CD4-positive, alpha-beta memory T cell (primary cell): Measurements from ENCODE around the gene MUC5AC. TPM values are rescaled to one million over a fixed set of nuclear protein-coding genes. Genes with fewer than 3 reads are reported as not detected.

Experiments
- CTCF ChIA-PET: fragments of 350-600 bp; sonication (Branson Sonifier 250); formaldehyde crosslinking; loops from one replicate; lab custom pipeline; 2021; ENCODE audit warnings: inconsistent platforms; ENCODE audit not compliant: partially characterized antibody; lab: Charles Lee
- POLR2A ChIA-PET: fragments of 350-600 bp; sonication (Branson Sonifier 250); formaldehyde crosslinking; loops from one replicate; lab custom pipeline; 2021; ENCODE audit not compliant: partially characterized antibody; lab: Charles Lee
- DNase-seq, 5 donors: peaks; one replicate each; pipeline versions ENCODE4 v3.0.0 to v3.0.0-alpha.2; 2020 to 2022; ENCODE audit warnings: mixed read lengths in 1 of 5
- H3K27ac ChIP-seq: one replicate; pipeline ENCODE4 v1.7.0; 2013; ENCODE audit warnings: low read depth, low read length
- H3K27me3 ChIP-seq: 2 replicates; pipeline ENCODE4 v1.7.0; 2013; ENCODE audit warnings: mild to moderate bottlenecking, low read length, moderate library complexity; ENCODE audit not compliant: insufficient read depth
- H3K36me3 ChIP-seq: 2 replicates; pipeline ENCODE4 v1.7.0; 2013; ENCODE audit warnings: mild to moderate bottlenecking, low read length, moderate library complexity; ENCODE audit not compliant: insufficient read depth
- H3K4me1 ChIP-seq: 2 replicates; pipeline ENCODE4 v1.7.0; 2013; ENCODE audit warnings: mild to moderate bottlenecking, low read length, moderate library complexity; ENCODE audit not compliant: insufficient read depth
- H3K4me3 ChIP-seq, 2 donors: one replicate each; pipeline ENCODE4 v1.7.0; 2013; ENCODE audit warnings: low read length in 2 of 2, mild to moderate bottlenecking in 1 of 2
- H3K9me3 ChIP-seq, 2 donors: one replicate each; pipeline ENCODE4 v1.7.0; 2013; ENCODE audit warnings: low read length in 2 of 2, control low read depth in 1 of 2; ENCODE audit not compliant: control insufficient read depth in 1 of 2
- H3K27ac Mint-ChIP-seq, 7 donors: one replicate each; pipeline ENCODE4 v1.8.0; 2020 to 2021; ENCODE audit warnings: mixed read lengths in 7 of 7, mild to moderate bottlenecking in 6 of 7, inconsistent platforms in 3 of 7, moderate library complexity in 3 of 7
- H3K27me3 Mint-ChIP-seq, 2 donors: one replicate each; pipeline ENCODE4 v1.8.0; 2020 to 2021; ENCODE audit warnings: mixed read lengths in 2 of 2
- H3K36me3 Mint-ChIP-seq, 2 donors: one replicate each; pipeline ENCODE4 v1.8.0; 2020 to 2021; ENCODE audit warnings: mixed read lengths in 2 of 2, inconsistent platforms in 1 of 2, mild to moderate bottlenecking in 1 of 2
- H3K4me1 Mint-ChIP-seq, 4 donors: one replicate each; pipeline ENCODE4 v1.8.0; 2020 to 2021; ENCODE audit warnings: mixed read lengths in 4 of 4, mild to moderate bottlenecking in 1 of 4
- H3K4me3 Mint-ChIP-seq, 8 donors: one replicate each; pipeline ENCODE4 v1.8.0; 2020 to 2021; ENCODE audit warnings: mixed read lengths in 8 of 8, mild to moderate bottlenecking in 7 of 8, moderate library complexity in 6 of 8, inconsistent platforms in 3 of 8
- H3K9me3 Mint-ChIP-seq, 8 donors: one replicate each; pipeline ENCODE4 v1.8.0; 2020 to 2021; ENCODE audit warnings: mixed read lengths in 8 of 8, mild to moderate bottlenecking in 5 of 8, inconsistent platforms in 3 of 8, moderate library complexity in 1 of 8
- intact Hi-C: fragments of 100-400 bp; cut with micrococcal nuclease; formaldehyde crosslinking; loops from one replicate; pipeline ENCODE4 v1.15.1; 2023
- polyA plus RNA-seq, 2 donors: library from polyadenylated mRNA; unstranded; fragments of 300-500 nt; fragmentation: Illumina TruSeq; gene quantifications; one replicate each; pipeline ENCODE4 v1.2.3, GENCODE V29; 2021
- total RNA-seq, 2 experiments: library from RNA; stranded (reverse); gene quantifications; one replicate each; pipeline ENCODE4 v1.2.3, GENCODE V29; 2021

Gene MUC5AC
- total RNA-seq (not detected), polyA plus RNA-seq (not detected)

GRCh38 chr11:1157645-1158591, at the start of gene MUC5AC:
TSS of gene MUC5AC (plus strand) at chr11:1157953. CDS start at chr11:1158000, 47 bp downstream.
- Mint-ChIP-seq H3K4me3 (peak within 1 kb of the TSS in 1 of 8 donors; percentile 37), H3K36me3 (no peaks in the 10 kb centered on the region), H3K27ac (no peak within 1 kb of the TSS), H3K4me1 (no peaks in the 10 kb centered on the region), H3K27me3 (peaks cover under 1% of the 10 kb centered on the region in 2 donors), H3K9me3 (no peaks in the 10 kb centered on the region)
- intact Hi-C loops: no loop called here
- ChIA-PET POLR2A (interaction anchor here (0.6 kb wide), 1 partner anchor 675 kb away, joined by 4 read pairs; no protein-coding TSS in a partner anchor), CTCF (no interaction called here)
- DNase-seq: no peak
- H3K9me3 ChIP-seq: no peaks in the 10 kb centered on the region
- no peak within 1 kb of the TSS for H3K4me3 ChIP-seq
- no peaks in the 10 kb centered on the region for H3K27me3 ChIP-seq
- no peak within 1 kb of the TSS for H3K27ac ChIP-seq
- no peaks in the 10 kb centered on the region for H3K4me1 ChIP-seq
- H3K36me3 ChIP-seq: no peaks in the 10 kb centered on the region

GRCh38 chr11:1108246-1108900, 49.4 kb upstream of the MUC5AC start:
- H3K9me3 ChIP-seq: no peaks in the 10 kb centered on the region
- Mint-ChIP-seq H3K36me3 (no peaks in the 10 kb centered on the region), H3K27me3 (peaks cover 0 to 10% of the 10 kb centered on the region in 2 donors), H3K27ac (no peak overlapping the region), H3K4me3 (no peak overlapping the region), H3K9me3 (no peaks in the 10 kb centered on the region), H3K4me1 (no peaks in the 10 kb centered on the region)
- no peak overlapping the region for H3K4me3 ChIP-seq
- no peaks in the 10 kb centered on the region for H3K36me3 ChIP-seq
- DNase-seq: peak in 1 of 5 donors; percentile 37
- ChIA-PET POLR2A (no interaction called here), CTCF (no interaction called here)
- no peaks in the 10 kb centered on the region for H3K27me3 ChIP-seq
- intact Hi-C loops: no loop called here
- no peak overlapping the region for H3K27ac ChIP-seq
- H3K4me1 ChIP-seq: no peaks in the 10 kb centered on the region

GRCh38 chr11:1109101-1109917, 48.4 kb upstream of the MUC5AC start:
- Histone ChIP-seq H3K27ac (no peak overlapping the region), H3K36me3 (no peaks in the 10 kb centered on the region), H3K27me3 (no peaks in the 10 kb centered on the region), H3K4me3 (no peak overlapping the region), H3K9me3 (no peaks in the 10 kb centered on the region), H3K4me1 (no peaks in the 10 kb centered on the region)
- Mint-ChIP-seq H3K9me3 (no peaks in the 10 kb centered on the region), H3K27me3 (peaks cover 0 to 10% of the 10 kb centered on the region in 2 donors), H3K36me3 (no peaks in the 10 kb centered on the region), H3K4me3 (no peak overlapping the region), H3K4me1 (no peaks in the 10 kb centered on the region), H3K27ac (no peak overlapping the region)
- CTCF ChIA-PET: no interaction called here
- no peak for DNase-seq
- POLR2A ChIA-PET: no interaction called here
- intact Hi-C loops: no loop called here

- Histone ChIP-seq H3K27me3 (no peaks in the 10 kb centered on the region), H3K4me3 (no peak overlapping the region), H3K9me3 (no peaks in the 10 kb centered on the region), H3K36me3 (no peaks in the 10 kb centered on the region), H3K4me1 (no peaks in the 10 kb centered on the region), H3K27ac (no peak overlapping the region)
- POLR2A ChIA-PET: no interaction called here
- H3K9me3 Mint-ChIP-seq: no peaks in the 10 kb centered on the region
- CTCF ChIA-PET: no interaction called here
- no peaks in the 10 kb centered on the region for H3K36me3 Mint-ChIP-seq
- no peak for DNase-seq
- H3K27me3 Mint-ChIP-seq: peaks cover 0 to 10% of the 10 kb centered on the region in 2 donors
- peaks cover 0 to 5% (median 4%) of the 10 kb centered on the region in 4 donors for H3K4me1 Mint-ChIP-seq
- peak overlapping the region in 1 of 7 donors; percentile 15 for H3K27ac Mint-ChIP-seq
- H3K4me3 Mint-ChIP-seq: no peak overlapping the region
- intact Hi-C loops: no loop called here
These were observed 47.6 kb upstream of the MUC5AC start for GRCh38 chr11:1109918-1110705.

GRCh38 chr11:1111545-1112212, 46.1 kb upstream of the MUC5AC start:
- Mint-ChIP-seq H3K4me1 (peaks cover 0 to 5% (median 4%) of the 10 kb centered on the region in 4 donors), H3K27ac (no peak overlapping the region), H3K4me3 (no peak overlapping the region), H3K27me3 (peaks cover 0 to 8% of the 10 kb centered on the region in 2 donors), H3K36me3 (no peaks in the 10 kb centered on the region), H3K9me3 (no peaks in the 10 kb centered on the region)
- no peaks in the 10 kb centered on the region for H3K4me1 ChIP-seq
- H3K36me3 ChIP-seq: no peaks in the 10 kb centered on the region
- no peak overlapping the region for H3K27ac ChIP-seq
- no peaks in the 10 kb centered on the region for H3K9me3 ChIP-seq
- intact Hi-C loops: no loop called here
- H3K4me3 ChIP-seq: no peak overlapping the region
- ChIA-PET CTCF (no interaction called here), POLR2A (no interaction called here)
- no peak for DNase-seq
- no peaks in the 10 kb centered on the region for H3K27me3 ChIP-seq

- Histone ChIP-seq H3K27ac (no peak overlapping the region), H3K4me1 (no peaks in the 10 kb centered on the region), H3K4me3 (no peak overlapping the region), H3K27me3 (no peaks in the 10 kb centered on the region), H3K9me3 (no peaks in the 10 kb centered on the region), H3K36me3 (no peaks in the 10 kb centered on the region)
- POLR2A ChIA-PET: no interaction called here
- Mint-ChIP-seq H3K4me3 (no peak overlapping the region), H3K4me1 (peaks cover 0 to 5% (median 4%) of the 10 kb centered on the region in 4 donors), H3K27me3 (peaks cover 0 to 8% of the 10 kb centered on the region in 2 donors), H3K9me3 (no peaks in the 10 kb centered on the region), H3K27ac (no peak overlapping the region), H3K36me3 (no peaks in the 10 kb centered on the region)
- CTCF ChIA-PET: no interaction called here
- DNase-seq: no peak
- intact Hi-C loops: no loop called here
These were observed 45.2 kb upstream of the MUC5AC start for GRCh38 chr11:1112351-1113191.
